ENCODE data around the gene SYNE2. TPM values are rescaled to one million over a fixed set of nuclear protein-coding genes. Genes with fewer than 3 reads are reported as not detected.

SYNE2 gene
- total RNA-seq, 4 donors from 2014 or later, result 65.8 to 174 (median 126) TPM

GRCh38 chr14:63905370-63905769 is 52.6 kb downstream of the SYNE2 start:
- Histone ChIP-seq H3K27me3 (no peaks in the 10 kb centered on the region), H3K4me3 (no peak overlapping the region), H3K36me3 (no peaks in the 10 kb centered on the region), H3K9me3 (peaks cover 0 to 5% (median 0%) of the 10 kb centered on the region in 3 donors), H3K27ac (no peak overlapping the region), H3K4me1 (peaks cover 0 to 45% (median 3%) of the 10 kb centered on the region in 3 donors)
- WGBS, 2 donors (ENCODE audit: low coverage in 1 of 2), result 57 to 69% methylated on average over 1 to 2 of the region's 2 CpGs
- no peak for ATAC-seq
- TF ChIP-seq EP300 (IDR thresholded peaks at IDR 0.05) (no peak), POLR2A (IDR thresholded peaks at IDR 0.05) (no peak), POLR2AphosphoS5 (IDR thresholded peaks at IDR 0.05) (no peak), CTCF (IDR thresholded peaks at IDR 0.05) (no peak)

GRCh38 chr14:63908667-63909264 is 56.0 kb downstream of the SYNE2 start:
- Histone ChIP-seq H3K27me3 (no peaks in the 10 kb centered on the region), H3K36me3 (peaks cover 0 to 10% of the 10 kb centered on the region in 2 donors), H3K4me1 (peaks cover 0 to 32% (median 0%) of the 10 kb centered on the region in 3 donors), H3K4me3 (peak overlapping the region; percentile 17 to 19), H3K9me3 (peaks cover 0 to 5% (median 0%) of the 10 kb centered on the region in 3 donors), H3K27ac (peak overlapping the region in 1 of 4 donors; percentile 30)
- no peak for ATAC-seq
- TF ChIP-seq CTCF (IDR thresholded peaks at IDR 0.05) (no peak), EP300 (IDR thresholded peaks at IDR 0.05) (no peak), POLR2A (IDR thresholded peaks at IDR 0.05) (no peak), POLR2AphosphoS5 (IDR thresholded peaks at IDR 0.05) (no peak)
- 58 to 70% methylated on average over 4 of the region's 4 CpGs for WGBS, 2 donors (ENCODE audit: low coverage in 1 of 2)

GRCh38 chr14:63909984-63910383 is 57.2 kb downstream of the SYNE2 start:
- H3K36me3 ChIP-seq, result peaks cover 0 to 10% of the 10 kb centered on the region in 2 donors
- ATAC-seq, result no peak
- TF ChIP-seq CTCF (IDR thresholded peaks at IDR 0.05) (no peak), EP300 (IDR thresholded peaks at IDR 0.05) (no peak), POLR2AphosphoS5 (IDR thresholded peaks at IDR 0.05) (no peak), POLR2A (IDR thresholded peaks at IDR 0.05) (no peak)
- no peak overlapping the region for H3K4me3 ChIP-seq
- no peak overlapping the region for H3K27ac ChIP-seq
- peaks cover 0 to 3% (median 0%) of the 10 kb centered on the region in 3 donors for H3K9me3 ChIP-seq
- H3K4me1 ChIP-seq, result peaks cover 0 to 32% (median 0%) of the 10 kb centered on the region in 3 donors
- no peaks in the 10 kb centered on the region for H3K27me3 ChIP-seq

GRCh38 chr14:63910583-63911363 is 58.0 kb downstream of the SYNE2 start:
- TF ChIP-seq CTCF (IDR thresholded peaks at IDR 0.05) (no peak), POLR2AphosphoS5 (IDR thresholded peaks at IDR 0.05) (no peak), EP300 (IDR thresholded peaks at IDR 0.05) (no peak), POLR2A (IDR thresholded peaks at IDR 0.05) (no peak)
- Histone ChIP-seq H3K36me3 (peaks cover 0 to 10% of the 10 kb centered on the region in 2 donors), H3K4me3 (no peak overlapping the region), H3K4me1 (peaks cover 0 to 32% (median 0%) of the 10 kb centered on the region in 3 donors), H3K9me3 (no peaks in the 10 kb centered on the region), H3K27me3 (no peaks in the 10 kb centered on the region), H3K27ac (no peak overlapping the region)
- no peak for ATAC-seq
- 41 to 71% methylated on average over 6 to 7 of the region's 7 CpGs for WGBS, 2 donors (ENCODE audit: low coverage in 1 of 2)

Data from gastroesophageal sphincter (tissue), 4 donors.